IPS-20b (cell line): ENCODE data around the gene GLYATL1B.
"Not testable (repeated sequence)": the region's sequence is repeated elsewhere in the genome, so short reads cannot be mapped to it uniquely, and the experiment has no call there.

ENCODE experiments used
- H3K27ac ChIP-seq: one replicate; pipeline ENCODE4 v1.5.1; 2013; ENCODE audit warnings: low read length
- H3K27me3 ChIP-seq: 2 replicates; pipeline ENCODE4 v1.6.1; 2013; ENCODE audit warnings: mild to moderate bottlenecking, low read length, inconsistent platforms; ENCODE audit not compliant: insufficient read depth
- H3K36me3 ChIP-seq: 2 replicates; pipeline ENCODE4 v1.6.1; 2013; ENCODE audit warnings: low read depth, mild to moderate bottlenecking, inconsistent platforms, low read length, moderate library complexity; ENCODE audit not compliant: insufficient read depth
- H3K4me1 ChIP-seq: 2 replicates; pipeline ENCODE4 v1.6.1; 2013; ENCODE audit warnings: mild to moderate bottlenecking, control low read depth, inconsistent platforms, low read length, moderate library complexity; ENCODE audit not compliant: insufficient read depth
- H3K4me3 ChIP-seq: 2 replicates; pipeline ENCODE4 v1.5.1; 2013; ENCODE audit warnings: mild to moderate bottlenecking, low read length, inconsistent platforms
- H3K9ac ChIP-seq: 2 replicates; pipeline ENCODE4 v1.6.1; 2013; ENCODE audit warnings: low read depth, mild to moderate bottlenecking, inconsistent platforms, low read length, moderate library complexity
- H3K9me3 ChIP-seq: 2 replicates; pipeline ENCODE4 v1.6.1; 2013; ENCODE audit warnings: mild to moderate bottlenecking, low read depth, low read length, inconsistent platforms; ENCODE audit not compliant: insufficient read depth

The GLYATL1B gene

GRCh38 chr11:59069087-59069486 is 17.0 kb upstream of the GLYATL1B start:
- H3K9me3 ChIP-seq, result no peaks in the 10 kb centered on the region
- no peaks in the 10 kb centered on the region for H3K27me3 ChIP-seq

GRCh38 chr11:59076876-59077571 is 9.1 kb upstream of the GLYATL1B start:
- Histone ChIP-seq H3K36me3 (no peaks in the 10 kb centered on the region), H3K4me1 (no peaks in the 10 kb centered on the region), H3K27me3 (no peaks in the 10 kb centered on the region), H3K9ac (no peak overlapping the region), H3K9me3 (no peaks in the 10 kb centered on the region; the same call in 1 of the 2 replicates), H3K27ac (no peak overlapping the region), H3K4me3 (no peak overlapping the region)

More at GRCh38 chr11:59069087-59069486, 17.0 kb upstream of the GLYATL1B start:
- no peak overlapping the region for H3K27ac ChIP-seq
- H3K4me3 ChIP-seq, result no peak overlapping the region
- no peaks in the 10 kb centered on the region for H3K4me1 ChIP-seq
- no peaks in the 10 kb centered on the region for H3K36me3 ChIP-seq
- H3K9ac ChIP-seq, result no peak overlapping the region

DNA sequence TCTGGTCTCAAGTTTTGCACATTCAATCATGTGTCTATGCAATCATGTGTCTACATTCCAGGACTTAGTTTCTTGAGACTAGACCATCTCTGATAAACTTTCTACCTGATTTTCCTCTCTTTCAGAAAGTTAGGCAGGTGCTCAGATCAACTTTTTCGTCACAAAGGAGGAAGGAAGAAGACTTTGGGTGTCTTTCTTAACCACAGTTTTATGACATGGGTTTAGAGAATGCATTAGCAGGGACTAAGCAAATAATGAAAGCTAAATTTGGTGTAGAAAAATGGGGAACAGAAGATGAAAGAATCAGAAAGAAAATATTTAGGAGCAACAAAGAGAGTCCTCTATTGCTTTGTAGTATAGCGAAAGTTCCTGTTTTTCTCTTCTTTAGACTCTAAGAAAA is 7.7 kb upstream of the GLYATL1B start:
- H3K9me3 ChIP-seq, result no peaks in the 10 kb centered on the region; the same call in 1 of the 2 replicates
- no peak overlapping the region for H3K4me3 ChIP-seq
- H3K36me3 ChIP-seq, result no peaks in the 10 kb centered on the region
- no peaks in the 10 kb centered on the region for H3K4me1 ChIP-seq
- H3K27ac ChIP-seq, result no peak overlapping the region
- H3K9ac ChIP-seq, result no peak overlapping the region
- no peaks in the 10 kb centered on the region for H3K27me3 ChIP-seq

DNA sequence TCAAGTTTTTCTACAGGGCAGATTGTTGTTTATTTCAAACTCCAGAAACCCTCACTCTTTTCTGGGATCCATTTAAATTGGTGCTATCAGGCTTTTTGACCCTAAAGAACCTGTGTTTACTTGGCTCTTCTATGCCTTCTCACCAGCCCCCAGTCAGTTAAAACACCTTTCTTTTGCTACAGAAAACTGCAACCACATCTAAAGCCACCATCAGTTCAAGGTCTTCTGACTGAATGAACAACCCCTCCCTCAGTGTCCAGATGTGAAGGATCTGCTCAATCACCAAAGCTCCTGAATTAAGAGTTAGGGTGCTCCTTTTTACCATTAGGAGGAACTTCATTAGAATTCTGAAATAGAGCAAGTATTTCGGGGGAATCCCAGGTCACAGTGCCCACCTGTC is 7.0 kb upstream of the GLYATL1B start:
- H3K27ac ChIP-seq, result no peak overlapping the region

DNA sequence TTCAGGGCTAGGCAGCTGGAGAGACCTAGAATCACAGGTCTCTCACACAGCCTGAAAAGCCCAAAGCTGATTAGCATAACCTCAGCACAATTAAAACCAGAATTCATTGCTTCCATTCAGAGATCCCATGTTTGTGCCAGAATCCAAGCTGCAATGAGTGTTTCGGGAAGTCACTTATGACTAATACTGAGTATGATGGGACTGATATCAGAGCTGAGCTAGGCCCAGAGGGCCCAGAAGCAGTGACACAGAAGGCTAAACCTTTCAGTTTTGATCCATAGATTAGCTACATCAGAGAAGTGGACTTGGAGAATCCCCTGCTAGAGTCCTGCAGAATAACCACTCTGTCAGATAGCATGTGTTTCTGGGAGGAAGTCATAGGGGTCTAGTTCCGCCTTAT is 5.7 kb upstream of the GLYATL1B start:
- not testable (repeated sequence) for H3K9me3 ChIP-seq, H3K4me3 ChIP-seq, H3K4me1 ChIP-seq, H3K36me3 ChIP-seq, H3K9ac ChIP-seq, H3K27me3 ChIP-seq, H3K27ac ChIP-seq

More for the DNA sequence above, 7.0 kb upstream of the GLYATL1B start:
- Histone ChIP-seq H3K4me3 (no peak overlapping the region), H3K27me3 (no peaks in the 10 kb centered on the region), H3K36me3 (no peaks in the 10 kb centered on the region), H3K9ac (no peak overlapping the region), H3K9me3 (no peaks in the 10 kb centered on the region; the same call in 1 of the 2 replicates), H3K4me1 (no peaks in the 10 kb centered on the region)

GRCh38 chr11:59081430-59082020 is 4.6 kb upstream of the GLYATL1B start:
- not testable (repeated sequence) for H3K9me3 ChIP-seq, H3K27me3 ChIP-seq

DNA sequence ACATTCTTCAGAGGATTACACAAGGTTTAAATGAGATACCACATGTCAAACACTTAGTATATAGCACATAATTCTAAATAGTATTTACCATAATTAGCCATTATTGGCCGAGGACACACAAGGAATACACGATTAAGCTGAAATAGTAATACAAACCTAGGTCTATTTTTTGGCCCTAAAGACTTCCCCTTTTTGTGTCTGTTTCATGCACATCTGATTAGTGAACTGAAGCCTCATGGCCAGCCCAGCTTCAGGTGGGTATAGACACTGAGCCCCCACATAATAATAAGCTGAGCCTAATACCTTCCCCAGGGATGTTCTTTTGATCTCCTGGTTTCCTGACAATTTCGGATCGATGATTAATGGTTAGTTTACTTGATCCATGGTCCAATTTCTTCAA is 2.1 kb downstream of the GLYATL1B start:
- Histone ChIP-seq H3K9ac (no peak overlapping the region), H3K4me1 (peaks cover 5% of the 10 kb centered on the region; the same call in 1 of the 2 replicates)

More at GRCh38 chr11:59081430-59082020, 4.6 kb upstream of the GLYATL1B start:
- not testable (repeated sequence) for H3K36me3 ChIP-seq, H3K4me1 ChIP-seq, H3K27ac ChIP-seq, H3K4me3 ChIP-seq, H3K9ac ChIP-seq

DNA sequence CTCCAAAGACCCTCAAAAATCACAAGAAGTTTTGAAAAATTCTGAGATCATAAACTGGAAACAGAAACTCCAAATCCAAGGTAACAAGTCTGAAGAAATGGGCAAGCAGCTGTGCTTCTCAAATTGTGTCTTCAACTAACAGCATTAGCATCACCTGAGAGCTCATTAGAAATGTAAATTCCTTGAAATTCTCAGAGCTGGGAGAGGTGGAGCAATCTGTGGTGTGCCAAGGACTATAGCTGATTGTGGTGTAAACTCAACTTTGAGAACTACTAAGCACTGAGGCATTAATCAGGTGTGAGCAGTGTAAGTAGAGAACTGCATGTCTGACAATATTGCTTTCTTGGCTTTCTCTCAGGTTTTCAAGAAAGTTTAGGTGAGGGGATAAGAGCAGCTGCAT is 7.5 kb downstream of the GLYATL1B start:
- H3K4me3 ChIP-seq, result 0 out of 2 replicates have a peak overlapping the region, but pooled peaks have one; percentile 21
- H3K4me1 ChIP-seq, result peaks cover 27% of the 10 kb centered on the region; the same call in 1 of the 2 replicates
- not testable (repeated sequence) for H3K36me3 ChIP-seq, H3K9ac ChIP-seq, H3K9me3 ChIP-seq, H3K27ac ChIP-seq, H3K27me3 ChIP-seq

More for the DNA sequence above, 2.1 kb downstream of the GLYATL1B start:
- Histone ChIP-seq H3K27ac (no peak overlapping the region), H3K36me3 (no peaks in the 10 kb centered on the region), H3K9me3 (no peaks in the 10 kb centered on the region), H3K27me3 (no peaks in the 10 kb centered on the region), H3K4me3 (no peak overlapping the region)

DNA sequence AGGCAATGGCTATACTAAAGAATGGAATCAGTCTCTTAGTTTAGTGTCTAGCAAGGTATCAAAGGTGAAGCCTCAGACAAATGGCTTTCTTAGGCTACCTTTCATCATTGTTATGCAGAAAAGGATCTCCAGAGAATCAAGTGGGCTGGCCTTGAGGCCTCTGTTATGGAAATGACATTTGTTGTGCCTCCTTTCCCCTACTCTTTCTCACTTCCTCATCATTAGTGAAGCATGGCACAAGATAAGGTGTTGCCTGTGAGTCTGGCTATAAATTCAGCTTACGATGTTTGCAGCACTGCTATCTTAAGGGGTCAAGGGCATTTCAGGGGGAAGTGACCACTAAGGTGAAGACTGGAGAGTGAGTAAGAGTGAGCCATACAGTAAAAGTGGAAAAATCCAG is 9.1 kb downstream of the GLYATL1B start:
- peak overlapping the region; percentile 38 for H3K27ac ChIP-seq
- H3K36me3 ChIP-seq, H3K27me3 ChIP-seq, H3K9me3 ChIP-seq: not testable (repeated sequence)
- H3K4me3 ChIP-seq, result peak overlapping the region; percentile 44
- H3K4me1 ChIP-seq, result peaks cover 28% of the 10 kb centered on the region; the same call in 1 of the 2 replicates
- H3K9ac ChIP-seq, result peak overlapping the region; percentile 51; the same call in 1 of the 2 replicates

GRCh38 chr11:59095972-59096575 is 10.0 kb downstream of the GLYATL1B start:
- H3K4me3 ChIP-seq, H3K9me3 ChIP-seq, H3K36me3 ChIP-seq, H3K27ac ChIP-seq, H3K9ac ChIP-seq, H3K27me3 ChIP-seq: not testable (repeated sequence)
- H3K4me1 ChIP-seq, result peaks cover 28% of the 10 kb centered on the region; the same call in 1 of the 2 replicates

DNA sequence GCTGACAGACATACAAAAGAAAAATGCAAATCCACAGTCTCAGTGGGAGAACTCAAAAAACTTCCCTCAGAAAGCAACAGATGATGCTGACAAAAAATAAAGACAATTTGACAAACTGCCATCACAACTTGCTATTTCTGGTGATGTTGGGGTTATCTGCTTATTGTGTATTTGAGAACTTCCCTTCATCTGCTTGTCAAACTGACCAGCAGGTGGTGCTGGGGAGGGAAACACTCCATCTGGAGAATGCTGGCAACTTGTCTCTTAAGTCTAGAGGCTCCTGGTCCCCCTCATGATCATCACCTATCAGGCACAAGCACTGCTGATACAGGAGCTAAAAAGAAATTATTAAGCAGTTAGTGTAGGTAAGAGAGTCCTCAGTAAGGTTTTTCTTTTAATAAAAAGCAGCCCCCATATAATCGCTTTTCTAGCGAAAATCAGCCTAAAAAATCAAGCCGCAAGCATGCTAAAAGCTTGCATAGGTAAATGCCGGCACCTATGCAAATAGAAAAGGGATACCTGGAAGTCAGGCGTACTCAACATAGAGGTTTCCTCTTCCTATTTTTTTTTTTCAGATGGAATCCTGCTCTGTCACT is 11.1 kb downstream of the GLYATL1B start:
- peaks cover 9% of the 10 kb centered on the region; the same call in 1 of the 2 replicates for H3K27me3 ChIP-seq
- H3K9me3 ChIP-seq, result no peaks in the 10 kb centered on the region
- H3K4me3 ChIP-seq, result no peak overlapping the region
- no peak overlapping the region for H3K9ac ChIP-seq
- H3K36me3 ChIP-seq, result no peaks in the 10 kb centered on the region
- H3K4me1 ChIP-seq, result peaks cover 28% of the 10 kb centered on the region; the same call in 1 of the 2 replicates
- no peak overlapping the region for H3K27ac ChIP-seq
